Lung (tissue), 12 donors: ENCODE results near the gene FAM47E. TPM values are rescaled to one million over a fixed set of nuclear protein-coding genes. Genes with fewer than 3 reads are reported as not detected.
"Not testable (repeated sequence)": the region's sequence is repeated elsewhere in the genome, so short reads cannot be mapped to it uniquely, and the experiment has no call there.

Source experiments
- ATAC-seq: fragments of 200-7000 bp; cut with Tn5 transposase; one replicate; pipeline ENCODE4 v1.9.1; 2020; ENCODE audit warnings: moderate number of reproducible peaks; ENCODE audit not compliant: insufficient read depth, low FRiP score
- DNase-seq, 3 donors: peaks; one replicate each; pipeline ENCODE4 v3.0.0-alpha.2; 2013 to 2017
- H3K27ac ChIP-seq, 2 donors: one replicate each; pipeline ENCODE4 v1.5.1; 2013; ENCODE audit warnings: mild to moderate bottlenecking in 2 of 2, moderate library complexity in 2 of 2, control low read depth in 1 of 2, inconsistent platforms in 1 of 2, low read depth in 1 of 2, low read length in 1 of 2
- H3K27me3 ChIP-seq, 3 donors: one replicate each; pipeline ENCODE4 v1.5.1; 2013; ENCODE audit warnings: low read length in 2 of 3; ENCODE audit not compliant: control insufficient read depth in 3 of 3, insufficient read depth in 3 of 3
- H3K36me3 ChIP-seq, 4 donors: one replicate each; pipeline ENCODE4 v1.5.1; 2013; ENCODE audit warnings: low read length in 4 of 4, mild to moderate bottlenecking in 1 of 4, moderate library complexity in 1 of 4; ENCODE audit not compliant: control insufficient read depth in 4 of 4, insufficient read depth in 4 of 4
- H3K4me1 ChIP-seq, 5 donors: one replicate each; pipeline ENCODE4 v1.5.1; 2013; ENCODE audit warnings: low read length in 5 of 5, mild to moderate bottlenecking in 2 of 5, moderate library complexity in 1 of 5; ENCODE audit not compliant: control insufficient read depth in 5 of 5, insufficient read depth in 5 of 5
- H3K4me3 ChIP-seq: one replicate; pipeline ENCODE4 v1.5.1; 2013; ENCODE audit warnings: mild to moderate bottlenecking, control low read depth, moderate library complexity
- H3K9ac ChIP-seq, 2 donors: one replicate each; pipeline ENCODE4 v1.5.1; 2013; ENCODE audit warnings: low read length in 2 of 2, control low read depth in 1 of 2; ENCODE audit not compliant: insufficient read depth in 1 of 2
- H3K9me3 ChIP-seq, 4 donors: one replicate each; pipeline ENCODE4 v1.5.1; 2013; ENCODE audit warnings: low read length in 3 of 4, mild to moderate bottlenecking in 1 of 4, moderate library complexity in 1 of 4; ENCODE audit not compliant: control insufficient read depth in 4 of 4, insufficient read depth in 3 of 4
- WGBS, 2 donors: extraction: QIAGEN DNeasy Blood & Tissue Kit; methylation state at CpG; one replicate each; pipeline ENCODE4 v1.1.7; 2013; 5-methylcytosine and 5-hydroxymethylcytosine counted together
- polyA plus RNA-seq, 2 donors: library from polyadenylated mRNA; stranded (reverse); fragments of 200-250 nt; gene quantifications; one replicate each; pipeline ENCODE4 v1.2.1, GENCODE V29; 2013
- total RNA-seq, 2 donors: library from RNA; depleted of rRNA in 1 of 2; stranded (reverse); fragments of >200 nt in 1 of 2; gene quantifications; one replicate each; pipeline ENCODE4 v1.2.1, GENCODE V29; 2014 to 2021
- TF ChIP-seq, protein P1 (sequence below): IDR thresholded peaks from 2 replicates; pipeline ENCODE4 v1.5.1; 2012; ENCODE audit warnings: mild to moderate bottlenecking; ENCODE audit errors: control extremely low read depth, extremely low read depth
- donor health status: control.
- donor health status: control.
- donor health status: Bipolar disorder and iron deficiency.
- donor health status: healthy.
- donor health status: DM: yes; HTN: yes; CAD: no.

FAM47E gene
- total and polyA plus RNA-seq, 4 donors = 4.4 to 10.7 (median 7.0) TPM

- DNase-seq = no peak
- no peaks in the 10 kb centered on the region for H3K27me3 ChIP-seq
- TF ChIP-seq, protein P1, sequence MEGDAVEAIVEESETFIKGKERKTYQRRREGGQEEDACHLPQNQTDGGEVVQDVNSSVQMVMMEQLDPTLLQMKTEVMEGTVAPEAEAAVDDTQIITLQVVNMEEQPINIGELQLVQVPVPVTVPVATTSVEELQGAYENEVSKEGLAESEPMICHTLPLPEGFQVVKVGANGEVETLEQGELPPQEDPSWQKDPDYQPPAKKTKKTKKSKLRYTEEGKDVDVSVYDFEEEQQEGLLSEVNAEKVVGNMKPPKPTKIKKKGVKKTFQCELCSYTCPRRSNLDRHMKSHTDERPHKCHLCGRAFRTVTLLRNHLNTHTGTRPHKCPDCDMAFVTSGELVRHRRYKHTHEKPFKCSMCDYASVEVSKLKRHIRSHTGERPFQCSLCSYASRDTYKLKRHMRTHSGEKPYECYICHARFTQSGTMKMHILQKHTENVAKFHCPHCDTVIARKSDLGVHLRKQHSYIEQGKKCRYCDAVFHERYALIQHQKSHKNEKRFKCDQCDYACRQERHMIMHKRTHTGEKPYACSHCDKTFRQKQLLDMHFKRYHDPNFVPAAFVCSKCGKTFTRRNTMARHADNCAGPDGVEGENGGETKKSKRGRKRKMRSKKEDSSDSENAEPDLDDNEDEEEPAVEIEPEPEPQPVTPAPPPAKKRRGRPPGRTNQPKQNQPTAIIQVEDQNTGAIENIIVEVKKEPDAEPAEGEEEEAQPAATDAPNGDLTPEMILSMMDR = no peak
- H3K9me3 ChIP-seq = peaks cover 0 to 2% (median 0%) of the 10 kb centered on the region in 4 donors
- H3K27ac ChIP-seq = no peak overlapping the region
- WGBS, 2 donors = 46 to 74% methylated on average over 4 of the region's 4 CpGs
- H3K9ac ChIP-seq = no peak overlapping the region
- H3K4me3 ChIP-seq = no peak overlapping the region
- ATAC-seq = no peak
- H3K4me1 ChIP-seq = no peaks in the 10 kb centered on the region
- no peaks in the 10 kb centered on the region for H3K36me3 ChIP-seq
Measured at GRCh38 chr4:76279462-76279861, 27.9 kb downstream of the FAM47E start.

DNA sequence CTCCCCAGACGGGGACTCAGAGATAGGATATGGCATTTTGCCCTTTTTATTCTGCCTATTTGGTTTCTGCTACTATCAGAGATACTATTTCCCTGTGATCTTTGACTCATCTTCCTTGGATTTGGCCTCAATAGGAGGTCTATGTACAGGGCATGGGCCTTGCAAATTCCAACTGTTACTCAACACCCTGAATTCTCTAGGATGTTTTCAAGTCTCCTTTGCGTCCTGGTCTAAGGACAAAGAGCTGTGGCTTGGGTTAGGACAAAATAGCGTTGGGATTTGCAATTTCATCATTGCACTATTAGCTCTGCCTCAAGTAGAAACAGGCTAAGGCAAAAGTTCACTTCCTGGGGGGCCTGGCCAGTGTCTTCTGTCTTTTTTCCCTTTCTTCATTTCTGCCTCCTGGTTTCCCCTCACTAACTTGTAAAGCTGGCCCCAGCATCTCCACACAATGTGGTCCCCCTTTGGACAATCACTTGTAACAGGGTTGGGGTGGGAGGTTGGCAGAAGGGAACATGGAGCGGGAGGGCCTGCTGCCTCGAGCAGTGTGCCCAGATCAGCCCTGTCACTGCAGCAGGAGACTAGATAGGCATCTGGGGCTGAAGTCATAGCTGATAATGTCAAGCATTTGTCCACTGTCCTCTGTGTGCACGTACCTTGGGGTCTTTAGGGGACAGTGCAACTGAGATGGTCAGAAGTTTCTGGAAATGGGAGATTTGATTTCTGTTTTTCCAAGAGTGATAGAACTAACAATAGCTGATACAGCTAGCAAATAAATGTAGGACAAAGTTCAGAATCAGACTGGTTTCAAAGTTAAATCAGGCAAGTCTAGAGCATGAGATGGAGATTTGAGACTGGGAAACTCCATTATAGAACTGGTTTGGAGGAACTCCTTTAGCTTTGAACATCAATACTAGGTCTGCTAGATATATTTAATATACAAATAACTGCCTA is 29.2 kb downstream of the FAM47E start:
- Histone ChIP-seq H3K9ac (no peak overlapping the region), H3K4me1 (no peaks in the 10 kb centered on the region), H3K27ac (peak overlapping the region in 1 of 2 donors; percentile 15), H3K9me3 (peaks cover 0 to 2% (median 0%) of the 10 kb centered on the region in 4 donors), H3K4me3 (no peak overlapping the region), H3K36me3 (no peaks in the 10 kb centered on the region), H3K27me3 (no peaks in the 10 kb centered on the region)
- TF ChIP-seq, protein P1 = no peak
- WGBS, 2 donors = 81 to 86% methylated on average over 6 of the region's 6 CpGs
- ATAC-seq = no peak
- DNase-seq = no peak

GRCh38 chr4:76281594-76281993 is 30.1 kb downstream of the FAM47E start:
- H3K9ac ChIP-seq, H3K4me1 ChIP-seq, ATAC-seq, H3K27me3 ChIP-seq, H3K4me3 ChIP-seq, H3K27ac ChIP-seq, H3K36me3 ChIP-seq, H3K9me3 ChIP-seq, DNase-seq: not testable (repeated sequence)
- WGBS, 2 donors = 59 to 79% methylated on average over 6 of the region's 6 CpGs

GRCh38 chr4:76282941-76283689 is 31.6 kb downstream of the FAM47E start:
- Histone ChIP-seq H3K27me3 (no peaks in the 10 kb centered on the region), H3K4me3 (no peak overlapping the region), H3K27ac (no peak overlapping the region), H3K9me3 (peaks cover 0 to 2% (median 0%) of the 10 kb centered on the region in 4 donors), H3K9ac (no peak overlapping the region), H3K4me1 (no peaks in the 10 kb centered on the region), H3K36me3 (no peaks in the 10 kb centered on the region)
- DNase-seq (no peak), ATAC-seq (no peak)
- TF ChIP-seq, protein P1 = no peak
- WGBS, 2 donors = 88% methylated on average over 6 of the region's 6 CpGs
